ENCODE data around the gene FXR2.

The FXR2 gene

DNA sequence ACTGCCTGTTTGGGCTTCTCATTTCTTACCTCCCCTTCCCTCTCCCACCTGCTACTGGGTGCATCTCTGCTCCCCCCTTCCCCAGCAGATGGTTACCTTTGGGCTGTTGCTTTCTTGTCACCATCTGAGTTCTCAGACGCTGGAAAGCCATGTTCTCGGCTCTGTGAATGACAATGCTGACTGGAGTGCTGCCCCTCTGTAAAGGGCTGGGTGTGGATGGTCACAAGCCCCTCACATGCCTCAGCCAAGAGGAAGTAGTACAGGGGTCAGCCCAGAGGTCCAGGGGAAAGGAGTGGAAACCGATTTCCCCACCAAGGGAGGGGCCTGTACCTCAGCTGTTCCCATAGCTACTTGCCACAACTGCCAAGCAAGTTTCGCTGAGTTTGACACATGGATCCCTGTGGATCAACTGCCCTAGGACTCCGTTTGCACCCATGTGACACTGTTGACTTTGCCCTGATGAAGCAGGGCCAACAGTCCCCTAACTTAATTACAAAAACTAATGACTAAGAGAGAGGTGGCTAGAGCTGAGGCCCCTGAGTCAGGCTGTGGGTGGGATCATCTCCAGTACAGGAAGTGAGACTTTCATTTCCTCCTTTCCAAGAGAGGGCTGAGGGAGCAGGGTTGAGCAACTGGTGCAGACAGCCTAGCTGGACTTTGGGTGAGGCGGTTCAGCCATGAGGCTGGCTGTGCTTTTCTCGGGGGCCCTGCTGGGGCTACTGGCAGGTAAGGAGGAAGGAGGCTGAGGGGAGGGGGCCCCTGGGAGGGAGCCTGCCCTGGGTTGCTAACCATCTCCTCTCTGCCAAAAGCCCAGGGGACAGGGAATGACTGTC, 35.5 kb downstream of the FXR2 start, which contains the start of gene CD68 (continued):
- TF ChIP-seq GLIS2 (tag by site-specific recombination; IDR thresholded peaks at IDR 0.05) (peak; percentile 55), ZNF155 (tag by site-specific recombination; IDR thresholded peaks at IDR 0.05) (no peak), ZNF221 (tag by site-specific recombination; IDR thresholded peaks at IDR 0.05; ENCODE audit: borderline replicate concordance) (no peak), ZNF701 (tag by site-specific recombination; IDR thresholded peaks at IDR 0.05) (no peak), ZNF785 (tag by site-specific recombination; IDR thresholded peaks at IDR 0.05) (no peak), ZNF677 (tag by site-specific recombination; IDR thresholded peaks at IDR 0.05) (no peak), ZNF585B (tag by site-specific recombination; IDR thresholded peaks at IDR 0.05) (no peak), SCRT1 (tag by site-specific recombination; IDR thresholded peaks at IDR 0.05; ENCODE audit: borderline replicate concordance) (peak; percentile 45; the same call in 1 of the 2 replicates), ZNF623 (tag by site-specific recombination; IDR thresholded peaks at IDR 0.05) (no peak), ZNF654 (tag by site-specific recombination; IDR thresholded peaks at IDR 0.05; ENCODE audit: low read depth) (no peak), ZNF558 (tag by site-specific recombination; IDR thresholded peaks at IDR 0.05) (no peak), ZNF624 (tag by site-specific recombination; IDR thresholded peaks at IDR 0.05) (no peak), ZNF169 (tag by site-specific recombination; IDR thresholded peaks at IDR 0.05) (no peak), SP7 (tag by site-specific recombination; IDR thresholded peaks at IDR 0.05) (peak; percentile 75), ZNF157 (tag by site-specific recombination; IDR thresholded peaks at IDR 0.05) (no peak), ZNF596 (tag by site-specific recombination; IDR thresholded peaks at IDR 0.05) (no peak), IKZF3 (tag by site-specific recombination; IDR thresholded peaks at IDR 0.05) (peak; percentile 84), ZNF610 (tag by site-specific recombination; IDR thresholded peaks at IDR 0.05; ENCODE audit: borderline replicate concordance) (no peak), KLF7 (tag by site-specific recombination; IDR thresholded peaks at IDR 0.05; ENCODE audit: borderline replicate concordance) (no peak), ZBTB48 (tag by site-specific recombination; IDR thresholded peaks at IDR 0.05) (peak; percentile 96), ZNF223 (tag by site-specific recombination; IDR thresholded peaks at IDR 0.05) (no peak)
- TF ChIP-seq, protein P1, sequence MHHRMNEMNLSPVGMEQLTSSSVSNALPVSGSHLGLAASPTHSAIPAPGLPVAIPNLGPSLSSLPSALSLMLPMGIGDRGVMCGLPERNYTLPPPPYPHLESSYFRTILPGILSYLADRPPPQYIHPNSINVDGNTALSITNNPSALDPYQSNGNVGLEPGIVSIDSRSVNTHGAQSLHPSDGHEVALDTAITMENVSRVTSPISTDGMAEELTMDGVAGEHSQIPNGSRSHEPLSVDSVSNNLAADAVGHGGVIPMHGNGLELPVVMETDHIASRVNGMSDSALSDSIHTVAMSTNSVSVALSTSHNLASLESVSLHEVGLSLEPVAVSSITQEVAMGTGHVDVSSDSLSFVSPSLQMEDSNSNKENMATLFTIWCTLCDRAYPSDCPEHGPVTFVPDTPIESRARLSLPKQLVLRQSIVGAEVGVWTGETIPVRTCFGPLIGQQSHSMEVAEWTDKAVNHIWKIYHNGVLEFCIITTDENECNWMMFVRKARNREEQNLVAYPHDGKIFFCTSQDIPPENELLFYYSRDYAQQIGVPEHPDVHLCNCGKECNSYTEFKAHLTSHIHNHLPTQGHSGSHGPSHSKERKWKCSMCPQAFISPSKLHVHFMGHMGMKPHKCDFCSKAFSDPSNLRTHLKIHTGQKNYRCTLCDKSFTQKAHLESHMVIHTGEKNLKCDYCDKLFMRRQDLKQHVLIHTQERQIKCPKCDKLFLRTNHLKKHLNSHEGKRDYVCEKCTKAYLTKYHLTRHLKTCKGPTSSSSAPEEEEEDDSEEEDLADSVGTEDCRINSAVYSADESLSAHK (tag by site-specific recombination; IDR thresholded peaks at IDR 0.05), result peak; percentile 78
- TF ChIP-seq, protein P2, sequence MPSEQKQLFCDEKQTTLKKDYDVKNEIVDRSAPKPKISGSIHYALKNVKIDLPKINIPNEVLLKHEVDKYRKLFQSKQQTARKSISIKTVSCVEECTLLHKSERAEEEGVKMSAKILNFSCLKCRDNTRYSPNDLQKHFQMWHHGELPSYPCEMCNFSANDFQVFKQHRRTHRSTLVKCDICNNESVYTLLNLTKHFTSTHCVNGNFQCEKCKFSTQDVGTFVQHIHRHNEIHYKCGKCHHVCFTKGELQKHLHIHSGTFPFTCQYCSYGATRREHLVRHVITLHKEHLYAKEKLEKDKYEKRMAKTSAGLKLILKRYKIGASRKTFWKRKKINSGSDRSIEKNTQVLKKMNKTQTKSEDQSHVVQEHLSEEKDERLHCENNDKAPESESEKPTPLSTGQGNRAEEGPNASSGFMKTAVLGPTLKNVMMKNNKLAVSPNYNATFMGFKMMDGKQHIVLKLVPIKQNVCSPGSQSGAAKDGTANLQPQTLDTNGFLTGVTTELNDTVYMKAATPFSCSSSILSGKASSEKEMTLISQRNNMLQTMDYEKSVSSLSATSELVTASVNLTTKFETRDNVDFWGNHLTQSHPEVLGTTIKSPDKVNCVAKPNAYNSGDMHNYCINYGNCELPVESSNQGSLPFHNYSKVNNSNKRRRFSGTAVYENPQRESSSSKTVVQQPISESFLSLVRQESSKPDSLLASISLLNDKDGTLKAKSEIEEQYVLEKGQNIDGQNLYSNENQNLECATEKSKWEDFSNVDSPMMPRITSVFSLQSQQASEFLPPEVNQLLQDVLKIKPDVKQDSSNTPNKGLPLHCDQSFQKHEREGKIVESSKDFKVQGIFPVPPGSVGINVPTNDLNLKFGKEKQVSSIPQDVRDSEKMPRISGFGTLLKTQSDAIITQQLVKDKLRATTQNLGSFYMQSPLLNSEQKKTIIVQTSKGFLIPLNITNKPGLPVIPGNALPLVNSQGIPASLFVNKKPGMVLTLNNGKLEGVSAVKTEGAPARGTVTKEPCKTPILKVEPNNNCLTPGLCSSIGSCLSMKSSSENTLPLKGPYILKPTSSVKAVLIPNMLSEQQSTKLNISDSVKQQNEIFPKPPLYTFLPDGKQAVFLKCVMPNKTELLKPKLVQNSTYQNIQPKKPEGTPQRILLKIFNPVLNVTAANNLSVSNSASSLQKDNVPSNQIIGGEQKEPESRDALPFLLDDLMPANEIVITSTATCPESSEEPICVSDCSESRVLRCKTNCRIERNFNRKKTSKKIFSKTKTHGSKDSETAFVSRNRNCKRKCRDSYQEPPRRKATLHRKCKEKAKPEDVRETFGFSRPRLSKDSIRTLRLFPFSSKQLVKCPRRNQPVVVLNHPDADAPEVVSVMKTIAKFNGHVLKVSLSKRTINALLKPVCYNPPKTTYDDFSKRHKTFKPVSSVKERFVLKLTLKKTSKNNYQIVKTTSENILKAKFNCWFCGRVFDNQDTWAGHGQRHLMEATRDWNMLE (tag by site-specific recombination; conservative IDR thresholded peaks at IDR 0.05; ENCODE audit: low read depth), result 0 out of 2 replicates have a peak, but pooled peaks have one; percentile 30
- TF ChIP-seq, protein P3, sequence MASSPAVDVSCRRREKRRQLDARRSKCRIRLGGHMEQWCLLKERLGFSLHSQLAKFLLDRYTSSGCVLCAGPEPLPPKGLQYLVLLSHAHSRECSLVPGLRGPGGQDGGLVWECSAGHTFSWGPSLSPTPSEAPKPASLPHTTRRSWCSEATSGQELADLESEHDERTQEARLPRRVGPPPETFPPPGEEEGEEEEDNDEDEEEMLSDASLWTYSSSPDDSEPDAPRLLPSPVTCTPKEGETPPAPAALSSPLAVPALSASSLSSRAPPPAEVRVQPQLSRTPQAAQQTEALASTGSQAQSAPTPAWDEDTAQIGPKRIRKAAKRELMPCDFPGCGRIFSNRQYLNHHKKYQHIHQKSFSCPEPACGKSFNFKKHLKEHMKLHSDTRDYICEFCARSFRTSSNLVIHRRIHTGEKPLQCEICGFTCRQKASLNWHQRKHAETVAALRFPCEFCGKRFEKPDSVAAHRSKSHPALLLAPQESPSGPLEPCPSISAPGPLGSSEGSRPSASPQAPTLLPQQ (tag by site-specific recombination; IDR thresholded peaks at IDR 0.05), result peak; percentile 9
- TF ChIP-seq, protein P4, sequence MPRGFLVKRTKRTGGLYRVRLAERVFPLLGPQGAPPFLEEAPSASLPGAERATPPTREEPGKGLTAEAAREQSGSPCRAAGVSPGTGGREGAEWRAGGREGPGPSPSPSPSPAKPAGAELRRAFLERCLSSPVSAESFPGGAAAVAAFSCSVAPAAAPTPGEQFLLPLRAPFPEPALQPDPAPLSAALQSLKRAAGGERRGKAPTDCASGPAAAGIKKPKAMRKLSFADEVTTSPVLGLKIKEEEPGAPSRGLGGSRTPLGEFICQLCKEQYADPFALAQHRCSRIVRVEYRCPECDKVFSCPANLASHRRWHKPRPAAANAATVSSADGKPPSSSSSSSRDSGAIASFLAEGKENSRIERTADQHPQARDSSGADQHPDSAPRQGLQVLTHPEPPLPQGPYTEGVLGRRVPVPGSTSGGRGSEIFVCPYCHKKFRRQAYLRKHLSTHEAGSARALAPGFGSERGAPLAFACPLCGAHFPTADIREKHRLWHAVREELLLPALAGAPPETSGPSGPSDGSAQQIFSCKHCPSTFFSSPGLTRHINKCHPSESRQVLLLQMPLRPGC (tag by site-specific recombination; IDR thresholded peaks at IDR 0.05), result peak; percentile 38; the same call in 1 of the 2 replicates
- TF ChIP-seq, protein P5, sequence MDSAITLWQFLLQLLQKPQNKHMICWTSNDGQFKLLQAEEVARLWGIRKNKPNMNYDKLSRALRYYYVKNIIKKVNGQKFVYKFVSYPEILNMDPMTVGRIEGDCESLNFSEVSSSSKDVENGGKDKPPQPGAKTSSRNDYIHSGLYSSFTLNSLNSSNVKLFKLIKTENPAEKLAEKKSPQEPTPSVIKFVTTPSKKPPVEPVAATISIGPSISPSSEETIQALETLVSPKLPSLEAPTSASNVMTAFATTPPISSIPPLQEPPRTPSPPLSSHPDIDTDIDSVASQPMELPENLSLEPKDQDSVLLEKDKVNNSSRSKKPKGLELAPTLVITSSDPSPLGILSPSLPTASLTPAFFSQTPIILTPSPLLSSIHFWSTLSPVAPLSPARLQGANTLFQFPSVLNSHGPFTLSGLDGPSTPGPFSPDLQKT (IDR thresholded peaks at IDR 0.05; ENCODE audit: borderline replicate concordance, low read depth, low read length), result no peak
- TF ChIP-seq, protein P6, sequence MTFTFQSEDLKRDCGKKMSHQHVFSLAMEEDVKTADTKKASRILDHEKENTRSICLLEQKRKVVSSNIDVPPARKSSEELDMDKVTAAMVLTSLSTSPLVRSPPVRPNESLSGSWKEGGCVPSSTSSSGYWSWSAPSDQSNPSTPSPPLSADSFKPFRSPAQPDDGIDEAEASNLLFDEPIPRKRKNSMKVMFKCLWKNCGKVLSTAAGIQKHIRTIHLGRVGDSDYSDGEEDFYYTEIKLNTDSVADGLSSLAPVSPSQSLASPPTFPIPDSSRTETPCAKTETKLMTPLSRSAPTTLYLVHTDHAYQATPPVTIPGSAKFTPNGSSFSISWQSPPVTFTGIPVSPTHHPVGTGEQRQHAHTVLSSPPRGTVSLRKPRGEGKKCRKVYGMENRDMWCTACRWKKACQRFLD (tag by site-specific recombination; IDR thresholded peaks at IDR 0.05), result no peak
